Neural progenitor cell (in vitro differentiated cells): ENCODE results near the gene BMPR1A. TPM values are rescaled to one million over a fixed set of nuclear protein-coding genes. Genes with fewer than 3 reads are reported as not detected.

Experiments
- DNase-seq: peaks from one replicate; pipeline ENCODE4 v3.0.0-alpha.2; 2016; ENCODE audit warnings: low spot score
- H2AFZ ChIP-seq: fragments of 200-600 bp; sonication (generic); replicated peaks from 2 replicates; pipeline ENCODE4 v1.6.1; 2016; ENCODE audit warnings: antibody characterized with exemption
- H3F3A ChIP-seq: fragments of 200-600 bp; sonication (generic); 2 replicates; pipeline ENCODE4 v1.6.1; 2016; ENCODE audit warnings: antibody characterized with exemption, low read depth
- H3K27ac ChIP-seq: fragments of 200-600 bp; sonication (generic); 2 replicates; pipeline ENCODE4 v1.5.1; 2016; ENCODE audit warnings: mild to moderate bottlenecking
- H3K27me3 ChIP-seq: fragments of 200-600 bp; sonication (generic); 2 replicates; pipeline ENCODE4 v1.6.1; 2016; ENCODE audit warnings: mild to moderate bottlenecking, moderate library complexity
- H3K36me3 ChIP-seq: fragments of 200-600 bp; sonication (generic); 2 replicates; pipeline ENCODE4 v1.5.1; 2016
- H3K4me1 ChIP-seq: fragments of 200-600 bp; sonication (generic); 2 replicates; pipeline ENCODE4 v1.6.1; 2016; ENCODE audit warnings: mixed run types
- H3K4me2 ChIP-seq: fragments of 200-600 bp; sonication (generic); 2 replicates; pipeline ENCODE4 v1.6.1; 2016
- H3K4me3 ChIP-seq: fragments of 200-600 bp; sonication (generic); 2 replicates; pipeline ENCODE4 v1.5.1; 2016
- H3K79me2 ChIP-seq: fragments of 200-600 bp; sonication (generic); 2 replicates; pipeline ENCODE4 v1.6.1; 2016; ENCODE audit warnings: low read depth
- H3K9ac ChIP-seq: fragments of 200-600 bp; sonication (generic); 2 replicates; pipeline ENCODE4 v1.6.1; 2016
- H3K9me3 ChIP-seq: fragments of 200-600 bp; sonication (generic); 2 replicates; pipeline ENCODE4 v1.5.1; 2016; ENCODE audit warnings: low read depth
- H4K20me1 ChIP-seq: fragments of 200-600 bp; sonication (generic); 2 replicates; pipeline ENCODE4 v1.6.1; 2016; ENCODE audit warnings: low read depth
- H3K27ac Mint-ChIP-seq: 3 replicates; pipeline ENCODE4 v1.8.0; 2021; ENCODE audit warnings: mixed read lengths
- H3K27me3 Mint-ChIP-seq: 2 replicates; pipeline ENCODE4 v1.8.0; 2022; ENCODE audit warnings: low read depth, mild to moderate bottlenecking, inconsistent platforms, moderate library complexity, mixed read lengths; ENCODE audit not compliant: insufficient read depth
- H3K36me3 Mint-ChIP-seq: 3 replicates; pipeline ENCODE4 v1.8.0; 2021; ENCODE audit warnings: mixed read lengths
- H3K4me1 Mint-ChIP-seq: 3 replicates; pipeline ENCODE4 v1.8.0; 2021; ENCODE audit warnings: mixed read lengths
- H3K4me3 Mint-ChIP-seq: 3 replicates; pipeline ENCODE4 v1.8.0; 2021; ENCODE audit warnings: mild to moderate bottlenecking, moderate library complexity, mixed read lengths
- H3K9me3 Mint-ChIP-seq: 3 replicates; pipeline ENCODE4 v1.8.0; 2020; ENCODE audit warnings: mixed read lengths
- EZH2 ChIP-seq: fragments of 200-600 bp; sonication (generic); IDR thresholded peaks from 2 replicates; pipeline ENCODE4 v1.6.1; 2017; ENCODE audit warnings: antibody characterized with exemption, mild to moderate bottlenecking, moderate library complexity
- EZH2phosphoT487 ChIP-seq: fragments of 200-600 bp; sonication (generic); IDR thresholded peaks from 2 replicates; pipeline ENCODE4 v1.6.1; 2017; ENCODE audit warnings: antibody characterized with exemption
- total RNA-seq: library from RNA; depleted of rRNA; stranded (reverse); fragments of >200 nt; gene quantifications from 2 replicates; pipeline ENCODE4 v1.2.3, GENCODE V29; 2015; ENCODE audit warnings: low replicate concordance
- TF ChIP-seq, protein P1 (sequence below): fragments of 200-600 bp; sonication (generic); IDR thresholded peaks from 2 replicates; pipeline ENCODE4 v1.5.1; 2017; ENCODE audit warnings: antibody characterized with exemption, mild to moderate bottlenecking

The BMPR1A gene
- total RNA-seq, 1 donor from 2014 or later: 76.2 TPM

DNA sequence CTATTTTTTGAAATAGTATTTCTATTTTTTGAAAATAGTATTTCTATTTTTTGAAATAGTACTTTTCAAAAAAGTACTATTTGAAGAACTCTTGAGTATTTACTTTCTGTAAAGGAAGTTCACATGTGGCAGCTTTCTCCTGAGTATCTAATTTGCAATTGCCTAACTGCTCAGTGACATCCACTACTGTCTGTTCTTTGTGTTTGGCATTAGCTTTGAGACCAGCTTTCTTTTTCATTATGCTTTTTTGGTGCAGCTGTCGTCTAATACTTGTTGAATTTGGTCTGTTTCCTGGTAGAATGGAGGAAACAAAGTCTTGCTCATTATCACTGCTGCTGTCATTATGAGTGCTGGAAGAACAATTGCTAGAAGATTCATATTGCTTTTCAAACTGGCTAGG, 99.1 kb downstream of the BMPR1A start:
- Mint-ChIP-seq H3K27ac (no peak overlapping the region), H3K4me3 (no peak overlapping the region), H3K9me3 (no peaks in the 10 kb centered on the region), H3K36me3 (peaks cover 40% of the 10 kb centered on the region), H3K4me1 (peaks cover 23% of the 10 kb centered on the region), H3K27me3 (no peaks in the 10 kb centered on the region)
- Histone ChIP-seq H3K36me3 (peaks cover 9% of the 10 kb centered on the region), H4K20me1 (peaks cover 6% of the 10 kb centered on the region), H3K27ac (no peak overlapping the region), H3F3A (peaks cover 26% of the 10 kb centered on the region), H3K4me2 (no peak overlapping the region), H3K9ac (no peak overlapping the region), H3K9me3 (no peaks in the 10 kb centered on the region), H3K4me3 (no peak overlapping the region), H3K27me3 (no peaks in the 10 kb centered on the region), H3K4me1 (peaks cover 9% of the 10 kb centered on the region), H3K79me2 (peaks cover 10% of the 10 kb centered on the region), H2AFZ (no peak overlapping the region)
- TF ChIP-seq, protein P1, sequence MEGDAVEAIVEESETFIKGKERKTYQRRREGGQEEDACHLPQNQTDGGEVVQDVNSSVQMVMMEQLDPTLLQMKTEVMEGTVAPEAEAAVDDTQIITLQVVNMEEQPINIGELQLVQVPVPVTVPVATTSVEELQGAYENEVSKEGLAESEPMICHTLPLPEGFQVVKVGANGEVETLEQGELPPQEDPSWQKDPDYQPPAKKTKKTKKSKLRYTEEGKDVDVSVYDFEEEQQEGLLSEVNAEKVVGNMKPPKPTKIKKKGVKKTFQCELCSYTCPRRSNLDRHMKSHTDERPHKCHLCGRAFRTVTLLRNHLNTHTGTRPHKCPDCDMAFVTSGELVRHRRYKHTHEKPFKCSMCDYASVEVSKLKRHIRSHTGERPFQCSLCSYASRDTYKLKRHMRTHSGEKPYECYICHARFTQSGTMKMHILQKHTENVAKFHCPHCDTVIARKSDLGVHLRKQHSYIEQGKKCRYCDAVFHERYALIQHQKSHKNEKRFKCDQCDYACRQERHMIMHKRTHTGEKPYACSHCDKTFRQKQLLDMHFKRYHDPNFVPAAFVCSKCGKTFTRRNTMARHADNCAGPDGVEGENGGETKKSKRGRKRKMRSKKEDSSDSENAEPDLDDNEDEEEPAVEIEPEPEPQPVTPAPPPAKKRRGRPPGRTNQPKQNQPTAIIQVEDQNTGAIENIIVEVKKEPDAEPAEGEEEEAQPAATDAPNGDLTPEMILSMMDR: no peak
- no peak for TF ChIP-seq EZH2
- TF ChIP-seq EZH2phosphoT487: no peak
- DNase-seq: no peak

DNA sequence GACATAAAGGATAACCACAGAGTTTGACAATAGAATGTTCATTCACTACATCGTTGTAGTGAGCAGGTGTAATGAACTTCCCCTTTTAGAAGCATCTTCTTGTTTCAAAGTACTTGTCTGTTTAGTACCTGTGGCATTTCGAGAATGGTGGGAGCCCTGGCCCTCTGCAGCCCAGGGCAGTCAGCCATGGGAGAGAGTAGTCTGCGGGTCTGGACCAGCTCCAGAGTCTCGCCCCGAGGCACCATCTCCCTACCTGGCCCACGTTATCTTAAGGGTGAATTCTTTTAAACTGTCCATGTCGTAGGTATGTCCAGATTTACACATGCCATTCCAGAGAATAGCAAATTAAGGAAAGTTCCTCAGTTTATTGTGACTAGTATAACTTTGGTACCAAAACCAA, 99.7 kb downstream of the BMPR1A start:
- H3F3A ChIP-seq: peaks cover 26% of the 10 kb centered on the region
- H3K27me3 ChIP-seq: no peaks in the 10 kb centered on the region
- H2AFZ ChIP-seq: no peak overlapping the region
- no peak overlapping the region for H3K4me2 ChIP-seq
- no peak overlapping the region for H3K27ac ChIP-seq
- no peak for DNase-seq
- no peak overlapping the region for H3K4me3 ChIP-seq
- peaks cover 9% of the 10 kb centered on the region for H3K36me3 ChIP-seq
- H3K9ac ChIP-seq: no peak overlapping the region
- peaks cover 40% of the 10 kb centered on the region for H3K36me3 Mint-ChIP-seq
- no peak overlapping the region for H3K27ac Mint-ChIP-seq
- H3K4me1 Mint-ChIP-seq: peaks cover 23% of the 10 kb centered on the region
- peaks cover 10% of the 10 kb centered on the region for H3K79me2 ChIP-seq
- H3K4me1 ChIP-seq: peaks cover 9% of the 10 kb centered on the region
- no peaks in the 10 kb centered on the region for H3K9me3 ChIP-seq
- peaks cover 7% of the 10 kb centered on the region for H4K20me1 ChIP-seq
- no peak overlapping the region for H3K4me3 Mint-ChIP-seq
- H3K27me3 Mint-ChIP-seq: no peaks in the 10 kb centered on the region
- TF ChIP-seq EZH2: no peak
- TF ChIP-seq EZH2phosphoT487: no peak
- H3K9me3 Mint-ChIP-seq: no peaks in the 10 kb centered on the region

DNA sequence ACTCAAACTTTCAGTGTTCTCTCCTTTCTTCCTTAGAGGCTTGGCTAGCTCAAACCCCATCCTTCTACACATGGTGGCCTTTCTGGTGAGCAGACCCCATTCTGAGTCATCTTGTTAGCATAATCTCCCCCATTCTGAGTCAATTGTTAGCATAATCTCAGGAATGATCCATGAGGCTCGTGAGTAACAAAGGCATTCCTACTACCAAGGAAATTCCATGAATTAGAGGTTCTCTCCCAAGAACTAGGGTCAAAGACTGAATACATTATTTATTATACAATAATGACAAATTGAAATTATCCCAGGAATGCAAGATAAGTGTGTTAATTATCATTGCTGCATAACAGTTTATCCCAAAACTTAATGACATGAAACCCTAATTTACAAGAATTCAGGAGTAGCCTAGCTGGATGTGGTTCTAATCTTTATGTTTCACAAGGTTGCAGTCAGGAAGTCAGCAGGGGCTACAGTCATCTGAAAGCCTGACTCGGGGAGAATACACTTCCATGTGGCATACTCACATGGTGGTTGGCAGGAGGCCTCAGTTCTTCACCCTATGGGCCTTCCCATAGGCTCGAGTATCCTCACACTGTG, 100.8 kb downstream of the BMPR1A start:
- Histone ChIP-seq H3F3A (peaks cover 26% of the 10 kb centered on the region), H3K4me2 (no peak overlapping the region), H3K36me3 (peaks cover 9% of the 10 kb centered on the region), H3K27me3 (no peaks in the 10 kb centered on the region), H4K20me1 (peaks cover 15% of the 10 kb centered on the region), H3K9me3 (no peaks in the 10 kb centered on the region), H3K27ac (peak overlapping the region; percentile 16), H3K9ac (no peak overlapping the region), H3K4me3 (no peak overlapping the region), H2AFZ (no peak overlapping the region), H3K79me2 (peaks cover 3% of the 10 kb centered on the region), H3K4me1 (peaks cover 9% of the 10 kb centered on the region)
- Mint-ChIP-seq H3K4me1 (peaks cover 26% of the 10 kb centered on the region), H3K9me3 (no peaks in the 10 kb centered on the region), H3K27me3 (no peaks in the 10 kb centered on the region), H3K27ac (no peak overlapping the region), H3K4me3 (no peak overlapping the region), H3K36me3 (peaks cover 38% of the 10 kb centered on the region)
- TF ChIP-seq EZH2phosphoT487 (no peak), EZH2 (no peak)
- TF ChIP-seq, protein P1: no peak
- DNase-seq: peak; percentile 36

DNA sequence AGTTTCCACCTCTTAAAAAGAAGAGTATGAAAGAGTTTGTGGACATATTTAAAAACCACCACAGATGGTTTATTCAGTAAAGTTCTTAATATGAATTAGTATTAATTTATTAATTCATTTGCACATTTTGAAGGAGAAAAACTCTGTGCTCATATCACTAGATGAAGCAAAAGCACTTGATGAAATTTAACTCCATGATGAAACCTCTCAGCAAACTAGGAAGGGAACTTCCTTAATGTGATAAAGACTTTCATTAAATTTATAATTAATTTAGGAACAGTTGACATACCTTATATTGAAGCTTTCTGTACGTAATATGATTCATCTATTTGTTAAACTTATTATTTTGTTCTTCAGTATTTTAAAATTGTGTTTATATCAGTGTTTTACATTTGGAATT, 101.6 kb downstream of the BMPR1A start:
- Mint-ChIP-seq H3K27ac (no peak overlapping the region), H3K4me3 (no peak overlapping the region), H3K9me3 (no peaks in the 10 kb centered on the region), H3K36me3 (peaks cover 41% of the 10 kb centered on the region), H3K4me1 (peaks cover 31% of the 10 kb centered on the region), H3K27me3 (no peaks in the 10 kb centered on the region)
- Histone ChIP-seq H3K36me3 (peaks cover 3% of the 10 kb centered on the region), H4K20me1 (peaks cover 22% of the 10 kb centered on the region), H3K4me3 (no peak overlapping the region), H3K4me2 (no peak overlapping the region), H3F3A (peaks cover 26% of the 10 kb centered on the region), H3K4me1 (peaks cover 9% of the 10 kb centered on the region), H3K9ac (no peak overlapping the region), H3K79me2 (peaks cover 3% of the 10 kb centered on the region), H3K27ac (no peak overlapping the region), H3K27me3 (no peaks in the 10 kb centered on the region), H3K9me3 (no peaks in the 10 kb centered on the region), H2AFZ (no peak overlapping the region)
- no peak for DNase-seq
- no peak for TF ChIP-seq EZH2phosphoT487
- TF ChIP-seq, protein P1: no peak
- no peak for TF ChIP-seq EZH2
